HEK293T (cell line): ENCODE data around the gene LRRC1.

ENCODE experiments used
- CTCF ChIA-PET: fragments of 350-600 bp; formaldehyde crosslinking; extraction: SDS; loops from one replicate; lab custom pipeline; 2021; ENCODE audit warnings: antibody characterized with exemption, inconsistent platforms; lab: Yijun Ruan, JAX
- POLR2A ChIA-PET: fragments of 350-600 bp; formaldehyde crosslinking; extraction: SDS; loops from one replicate; lab custom pipeline; 2020; ENCODE audit warnings: antibody characterized with exemption, inconsistent platforms; lab: Yijun Ruan, JAX
- DNase-seq: peaks from one replicate; pipeline ENCODE4 v3.0.0; 2012; ENCODE audit warnings: mixed read lengths; ENCODE audit errors: extremely low spot score
- ARNT ChIP-seq: fragments of 450-650 bp; IDR thresholded peaks from 2 replicates; pipeline ENCODE4 v1.6.1; 2017; ENCODE audit warnings: mild to moderate bottlenecking
- BHLHE40 ChIP-seq: fragments of 450-650 bp; IDR thresholded peaks from 2 replicates; pipeline ENCODE4 v1.6.1; 2016; ENCODE audit warnings: mild to moderate bottlenecking, moderate library complexity, borderline replicate concordance
- CTBP1 ChIP-seq: fragments of 450-650 bp; IDR thresholded peaks from 2 replicates; pipeline ENCODE4 v1.6.1; 2016; ENCODE audit warnings: borderline replicate concordance
- ELF4 ChIP-seq: fragments of 450-650 bp; IDR thresholded peaks from 2 replicates; pipeline ENCODE4 v1.6.1; 2017; ENCODE audit warnings: antibody characterized with exemption
- FOXA1 ChIP-seq: fragments of 450-650 bp; IDR thresholded peaks from 2 replicates; pipeline ENCODE4 v1.6.1; 2016; ENCODE audit warnings: mild to moderate bottlenecking
- FOXK2 ChIP-seq: fragments of 450-650 bp; IDR thresholded peaks from 2 replicates; pipeline ENCODE4 v1.6.1; 2016; ENCODE audit warnings: mild to moderate bottlenecking
- FOXM1 ChIP-seq: fragments of 450-650 bp; IDR thresholded peaks from 2 replicates; pipeline ENCODE4 v1.6.1; 2017; ENCODE audit warnings: mild to moderate bottlenecking, borderline replicate concordance
- HDGF ChIP-seq: fragments of 450-650 bp; IDR thresholded peaks from 2 replicates; pipeline ENCODE4 v1.6.1; 2017; ENCODE audit warnings: antibody characterized with exemption, borderline replicate concordance
- L3MBTL2 ChIP-seq: fragments of 450-650 bp; conservative IDR thresholded peaks from 2 replicates; pipeline ENCODE4 v1.6.1; 2016; ENCODE audit warnings: mild to moderate bottlenecking
- LEF1 ChIP-seq: fragments of 450-650 bp; IDR thresholded peaks from 2 replicates; pipeline ENCODE4 v1.6.1; 2017; ENCODE audit warnings: mild to moderate bottlenecking, borderline replicate concordance
- NFRKB ChIP-seq: fragments of 450-650 bp; IDR thresholded peaks from 2 replicates; pipeline ENCODE4 v1.6.1; 2016; ENCODE audit warnings: mild to moderate bottlenecking, moderate library complexity
- PKNOX1 ChIP-seq: fragments of 450-650 bp; IDR thresholded peaks from 2 replicates; pipeline ENCODE4 v1.6.1; 2016
- SP1 ChIP-seq: fragments of 450-650 bp; IDR thresholded peaks from 2 replicates; pipeline ENCODE4 v1.6.1; 2017
- SUZ12 ChIP-seq: fragments of 450-650 bp; IDR thresholded peaks from 2 replicates; pipeline ENCODE4 v1.6.1; 2016; ENCODE audit warnings: mild to moderate bottlenecking
- TARDBP ChIP-seq: fragments of 450-650 bp; IDR thresholded peaks from 2 replicates; pipeline ENCODE4 v1.6.1; 2016
- ZNF384 ChIP-seq: fragments of 450-650 bp; IDR thresholded peaks from 2 replicates; pipeline ENCODE4 v1.6.1; 2016

Gene LRRC1

GRCh38 chr6:53799340-53799739, 4.5 kb downstream of the LRRC1 start:
- ChIA-PET CTCF (interaction anchor here (1.4 kb wide), 1 partner anchor 157 kb away, joined by 5 read pairs; no protein-coding TSS in a partner anchor), POLR2A (no interaction called here)

GRCh38 chr6:53801022-53801421, 6.2 kb downstream of the LRRC1 start:
- TF ChIP-seq HDGF (no peak), PKNOX1 (peak; percentile 27), CTBP1 (no peak), SUZ12 (no peak)
- ChIA-PET POLR2A (interaction anchor here (0.9 kb wide), 1 partner anchor 12 kb away, joined by 3 read pairs; no protein-coding TSS in a partner anchor), CTCF (interaction anchor here (0.6 to 1.5 kb wide), 3 partner anchors 16 to 82 kb away, joined by 3 to 4 read pairs (median 3); no protein-coding TSS in a partner anchor)
- no peak for DNase-seq

More at GRCh38 chr6:53799340-53799739, 4.5 kb downstream of the LRRC1 start:
- DNase-seq: no peak
- no peak for TF ChIP-seq CTBP1
- TF ChIP-seq LEF1: no peak
- no peak for TF ChIP-seq FOXM1

GRCh38 chr6:53802582-53802981, 7.8 kb downstream of the LRRC1 start:
- TF ChIP-seq FOXM1: no peak
- no peak for TF ChIP-seq LEF1
- no peak for TF ChIP-seq BHLHE40
- TF ChIP-seq ARNT: no peak
- TF ChIP-seq CTBP1: no peak
- TF ChIP-seq FOXA1: no peak
- no peak for TF ChIP-seq NFRKB
- no peak for TF ChIP-seq HDGF
- no peak for TF ChIP-seq L3MBTL2
- no peak for TF ChIP-seq ELF4
- no peak for TF ChIP-seq ZNF384
- TF ChIP-seq FOXK2: no peak
- TF ChIP-seq TARDBP: no peak
- TF ChIP-seq SP1: no peak
- no peak for TF ChIP-seq PKNOX1
- no peak for TF ChIP-seq SUZ12
- DNase-seq: no peak
- ChIA-PET POLR2A (no interaction called here), CTCF (no interaction called here)

- ChIA-PET POLR2A (no interaction called here), CTCF (no interaction called here)
- TF ChIP-seq SP1: no peak
- TF ChIP-seq PKNOX1: no peak
- no peak for TF ChIP-seq ZNF384
- TF ChIP-seq FOXK2: no peak
- no peak for TF ChIP-seq L3MBTL2
- TF ChIP-seq LEF1: no peak
- no peak for TF ChIP-seq NFRKB
- DNase-seq: no peak
These were observed 8.5 kb downstream of the LRRC1 start for GRCh38 chr6:53803081-53803860.

GRCh38 chr6:53805016-53805415, 10.2 kb downstream of the LRRC1 start:
- CTCF ChIA-PET: no interaction called here

More at GRCh38 chr6:53805016-53805415, 10.2 kb downstream of the LRRC1 start:
- POLR2A ChIA-PET: interaction anchor here (1.1 to 1.2 kb wide), 2 partner anchors 10 to 29 kb away, joined by 3 to 6 read pairs; partner anchors contain the start of gene LRRC1
- TF ChIP-seq FOXM1 (no peak), NFRKB (no peak), ELF4 (no peak), SUZ12 (no peak), FOXK2 (no peak), ARNT (no peak), CTBP1 (no peak), HDGF (no peak), FOXA1 (no peak), SP1 (no peak), PKNOX1 (no peak), LEF1 (no peak), ZNF384 (no peak), BHLHE40 (no peak), L3MBTL2 (no peak)
- no peak for DNase-seq
